DND-41 (cell line): ENCODE results near the gene ATP1B3.

Experiments used
- EZH2 ChIP-seq: IDR thresholded peaks from 3 replicates; pipeline ENCODE4 v1.6.1; 2012; ENCODE audit warnings: borderline replicate concordance, low read depth, mild to moderate bottlenecking, moderate library complexity, low read length, inconsistent platforms; ENCODE audit not compliant: severe bottlenecking
- TF ChIP-seq, protein P1 (sequence below): IDR thresholded peaks from 2 replicates; pipeline ENCODE4 v1.5.1; 2012; ENCODE audit warnings: borderline replicate concordance, low read length, moderate library complexity, mild to moderate bottlenecking; ENCODE audit not compliant: poor library complexity, severe bottlenecking; ENCODE audit errors: extremely low read depth

DNA sequence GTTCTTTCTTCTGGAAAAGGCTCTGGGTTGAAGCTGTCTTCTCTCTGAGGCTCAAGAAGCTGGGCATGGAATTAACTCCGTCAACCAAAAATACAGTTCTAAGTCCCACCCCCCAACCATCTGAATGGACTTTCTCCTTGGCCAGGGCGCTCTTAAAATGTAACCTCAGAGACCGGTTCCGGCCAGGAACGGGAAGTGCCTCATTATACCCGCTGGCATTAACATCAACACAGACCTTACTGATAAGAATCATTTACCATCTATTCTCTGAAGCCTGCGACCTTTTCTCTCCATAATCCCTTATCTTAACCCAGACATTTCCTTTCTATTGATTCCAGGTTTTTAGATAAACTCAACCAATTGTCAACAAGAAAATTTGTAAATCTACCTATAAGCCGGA lies 64.7 kb downstream of the ATP1B3 start:
- TF ChIP-seq, protein P1, sequence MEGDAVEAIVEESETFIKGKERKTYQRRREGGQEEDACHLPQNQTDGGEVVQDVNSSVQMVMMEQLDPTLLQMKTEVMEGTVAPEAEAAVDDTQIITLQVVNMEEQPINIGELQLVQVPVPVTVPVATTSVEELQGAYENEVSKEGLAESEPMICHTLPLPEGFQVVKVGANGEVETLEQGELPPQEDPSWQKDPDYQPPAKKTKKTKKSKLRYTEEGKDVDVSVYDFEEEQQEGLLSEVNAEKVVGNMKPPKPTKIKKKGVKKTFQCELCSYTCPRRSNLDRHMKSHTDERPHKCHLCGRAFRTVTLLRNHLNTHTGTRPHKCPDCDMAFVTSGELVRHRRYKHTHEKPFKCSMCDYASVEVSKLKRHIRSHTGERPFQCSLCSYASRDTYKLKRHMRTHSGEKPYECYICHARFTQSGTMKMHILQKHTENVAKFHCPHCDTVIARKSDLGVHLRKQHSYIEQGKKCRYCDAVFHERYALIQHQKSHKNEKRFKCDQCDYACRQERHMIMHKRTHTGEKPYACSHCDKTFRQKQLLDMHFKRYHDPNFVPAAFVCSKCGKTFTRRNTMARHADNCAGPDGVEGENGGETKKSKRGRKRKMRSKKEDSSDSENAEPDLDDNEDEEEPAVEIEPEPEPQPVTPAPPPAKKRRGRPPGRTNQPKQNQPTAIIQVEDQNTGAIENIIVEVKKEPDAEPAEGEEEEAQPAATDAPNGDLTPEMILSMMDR, result no peak
- TF ChIP-seq EZH2, result no peak
